ENCODE data around the gene CDKN1B. TPM values are rescaled to one million over a fixed set of nuclear protein-coding genes. Genes with fewer than 3 reads are reported as not detected.
"Not testable (repeated sequence)": the region's sequence is repeated elsewhere in the genome, so short reads cannot be mapped to it uniquely, and the experiment has no call there.

Gene CDKN1B
- total RNA-seq, 1 experiment from 2014 or later: 25.9 TPM

DNA sequence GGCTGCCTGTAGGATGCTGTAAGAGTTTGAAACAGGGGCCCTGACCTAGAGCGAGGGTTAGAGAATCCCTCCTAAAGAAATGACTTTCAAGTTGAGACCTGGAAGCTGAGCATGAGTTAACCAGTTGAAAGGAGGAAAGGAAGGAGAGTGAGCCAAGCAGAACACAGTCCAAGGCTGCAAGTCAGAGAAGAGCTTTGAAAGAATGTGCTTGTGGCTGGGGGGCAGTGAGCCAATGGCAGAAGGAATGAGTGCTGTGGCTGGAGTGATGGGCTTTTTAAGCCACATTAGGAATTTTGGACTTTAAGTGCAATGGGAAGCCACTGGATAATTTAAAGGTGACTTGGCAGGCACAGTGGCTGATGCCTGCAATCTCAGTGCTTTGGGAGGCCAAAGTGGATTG lies 18.1 kb downstream of the CDKN1B start:
- in situ Hi-C loops (cut with HindIII; ENCODE audit: low pct_unique_long_range_greater_than_20kb, low sequenced_read_pairs) (no loop called here), intact Hi-C loops (cut with micrococcal nuclease; ENCODE audit: unreplicated experiment) (no loop called here)
- Histone ChIP-seq H3K4me3 (ENCODE audit: low read depth in 2 of 2, low read length in 2 of 2) (peak overlapping the region in 1 of 2 experiments; percentile 47; a peak in 2 of 4 replicates), H3K9me3 (ENCODE audit: control insufficient read depth, insufficient read depth, low read depth, low read length) (no peaks in the 10 kb centered on the region), H3K36me3 (ENCODE audit: control insufficient read depth, insufficient read depth, low read length) (no peaks in the 10 kb centered on the region), H3K27me3 (ENCODE audit: control insufficient read depth, insufficient read depth, low read length) (no peaks in the 10 kb centered on the region), H3K27ac (ENCODE audit: low read length) (peak overlapping the region; percentile 98), H3K4me1 (ENCODE audit: control insufficient read depth, insufficient read depth, low read length) (peaks cover 31% of the 10 kb centered on the region)
- DNase-seq (ENCODE audit: low read depth, low spot score) (no peak), ATAC-seq (peak; percentile 39)
- TF ChIP-seq, protein P1, sequence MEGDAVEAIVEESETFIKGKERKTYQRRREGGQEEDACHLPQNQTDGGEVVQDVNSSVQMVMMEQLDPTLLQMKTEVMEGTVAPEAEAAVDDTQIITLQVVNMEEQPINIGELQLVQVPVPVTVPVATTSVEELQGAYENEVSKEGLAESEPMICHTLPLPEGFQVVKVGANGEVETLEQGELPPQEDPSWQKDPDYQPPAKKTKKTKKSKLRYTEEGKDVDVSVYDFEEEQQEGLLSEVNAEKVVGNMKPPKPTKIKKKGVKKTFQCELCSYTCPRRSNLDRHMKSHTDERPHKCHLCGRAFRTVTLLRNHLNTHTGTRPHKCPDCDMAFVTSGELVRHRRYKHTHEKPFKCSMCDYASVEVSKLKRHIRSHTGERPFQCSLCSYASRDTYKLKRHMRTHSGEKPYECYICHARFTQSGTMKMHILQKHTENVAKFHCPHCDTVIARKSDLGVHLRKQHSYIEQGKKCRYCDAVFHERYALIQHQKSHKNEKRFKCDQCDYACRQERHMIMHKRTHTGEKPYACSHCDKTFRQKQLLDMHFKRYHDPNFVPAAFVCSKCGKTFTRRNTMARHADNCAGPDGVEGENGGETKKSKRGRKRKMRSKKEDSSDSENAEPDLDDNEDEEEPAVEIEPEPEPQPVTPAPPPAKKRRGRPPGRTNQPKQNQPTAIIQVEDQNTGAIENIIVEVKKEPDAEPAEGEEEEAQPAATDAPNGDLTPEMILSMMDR (IDR thresholded peaks at IDR 0.05): no peak
- TF ChIP-seq, protein P2, sequence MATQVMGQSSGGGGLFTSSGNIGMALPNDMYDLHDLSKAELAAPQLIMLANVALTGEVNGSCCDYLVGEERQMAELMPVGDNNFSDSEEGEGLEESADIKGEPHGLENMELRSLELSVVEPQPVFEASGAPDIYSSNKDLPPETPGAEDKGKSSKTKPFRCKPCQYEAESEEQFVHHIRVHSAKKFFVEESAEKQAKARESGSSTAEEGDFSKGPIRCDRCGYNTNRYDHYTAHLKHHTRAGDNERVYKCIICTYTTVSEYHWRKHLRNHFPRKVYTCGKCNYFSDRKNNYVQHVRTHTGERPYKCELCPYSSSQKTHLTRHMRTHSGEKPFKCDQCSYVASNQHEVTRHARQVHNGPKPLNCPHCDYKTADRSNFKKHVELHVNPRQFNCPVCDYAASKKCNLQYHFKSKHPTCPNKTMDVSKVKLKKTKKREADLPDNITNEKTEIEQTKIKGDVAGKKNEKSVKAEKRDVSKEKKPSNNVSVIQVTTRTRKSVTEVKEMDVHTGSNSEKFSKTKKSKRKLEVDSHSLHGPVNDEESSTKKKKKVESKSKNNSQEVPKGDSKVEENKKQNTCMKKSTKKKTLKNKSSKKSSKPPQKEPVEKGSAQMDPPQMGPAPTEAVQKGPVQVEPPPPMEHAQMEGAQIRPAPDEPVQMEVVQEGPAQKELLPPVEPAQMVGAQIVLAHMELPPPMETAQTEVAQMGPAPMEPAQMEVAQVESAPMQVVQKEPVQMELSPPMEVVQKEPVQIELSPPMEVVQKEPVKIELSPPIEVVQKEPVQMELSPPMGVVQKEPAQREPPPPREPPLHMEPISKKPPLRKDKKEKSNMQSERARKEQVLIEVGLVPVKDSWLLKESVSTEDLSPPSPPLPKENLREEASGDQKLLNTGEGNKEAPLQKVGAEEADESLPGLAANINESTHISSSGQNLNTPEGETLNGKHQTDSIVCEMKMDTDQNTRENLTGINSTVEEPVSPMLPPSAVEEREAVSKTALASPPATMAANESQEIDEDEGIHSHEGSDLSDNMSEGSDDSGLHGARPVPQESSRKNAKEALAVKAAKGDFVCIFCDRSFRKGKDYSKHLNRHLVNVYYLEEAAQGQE (IDR thresholded peaks at IDR 0.05; ENCODE audit: insufficient read depth in 1 of 2, low read depth in 2 of 2, low read length in 1 of 2): no peak
- TF ChIP-seq POLR2AphosphoS5 (IDR thresholded peaks at IDR 0.05; ENCODE audit: low read depth, low read length) (no peak), SIN3A (IDR thresholded peaks at IDR 0.05; ENCODE audit: borderline replicate concordance, insufficient read depth, low read depth, low read length) (no peak), TCF7L2 (IDR thresholded peaks at IDR 0.05; ENCODE audit: low read depth, low read length) (no peak)
- POLR2A ChIA-PET: interaction anchor here (1.0 kb wide), 1 partner anchor 10 kb away, joined by 4 read pairs; no protein-coding TSS in a partner anchor
- CTCF ChIA-PET: no interaction called here
- no TSS peak for BruUV-seq (replicated peaks)

DNA sequence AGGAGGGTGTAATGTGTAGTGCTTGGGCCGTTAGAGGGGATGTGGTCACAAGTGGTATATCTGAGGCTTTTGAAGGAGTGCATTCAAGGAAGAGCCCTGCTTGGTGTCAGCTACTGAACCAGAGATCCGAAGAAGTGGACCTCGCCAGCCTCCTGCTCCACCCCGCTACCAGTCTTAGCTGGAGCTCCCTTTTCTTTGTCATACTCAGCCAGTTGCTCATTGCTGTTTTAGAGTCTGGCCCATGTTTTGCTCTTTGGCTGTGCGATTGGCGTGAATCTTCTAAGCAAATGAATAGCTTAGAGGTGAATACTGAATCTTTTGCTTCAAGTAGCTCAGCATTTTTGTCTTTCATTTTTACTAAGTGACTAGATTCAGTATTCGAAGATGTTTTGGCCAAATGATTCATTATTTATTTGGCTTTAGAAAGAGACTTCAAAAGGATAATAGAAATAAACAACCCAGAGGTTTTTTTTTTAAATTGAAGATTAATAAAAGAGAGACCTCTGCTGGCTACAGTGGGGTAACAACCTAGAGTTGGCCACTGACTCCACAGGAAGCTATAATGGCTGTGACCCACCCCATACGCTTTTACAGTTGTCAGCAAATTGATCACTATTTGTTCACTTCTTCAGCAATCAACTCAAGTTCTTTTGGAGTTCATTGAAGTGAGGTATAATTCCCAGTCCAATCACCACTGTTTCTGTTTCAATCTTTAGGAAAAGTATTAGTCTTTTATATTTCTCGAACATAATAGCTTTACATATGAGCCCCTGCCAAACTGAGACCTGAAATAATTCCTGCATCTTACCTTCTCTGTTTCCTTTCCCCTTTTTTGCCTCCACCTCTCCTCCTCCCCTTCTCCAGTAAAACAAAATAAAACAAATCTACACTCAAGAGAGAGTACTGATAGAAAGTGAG lies 19.9 kb downstream of the CDKN1B start:
- peaks cover 34% of the 10 kb centered on the region for H3K4me1 ChIP-seq (ENCODE audit: control insufficient read depth, insufficient read depth, low read length)
- no peaks in the 10 kb centered on the region for H3K9me3 ChIP-seq (ENCODE audit: control insufficient read depth, insufficient read depth, low read depth, low read length)
- TF ChIP-seq, protein P1 (IDR thresholded peaks at IDR 0.05): peak; percentile 72
- no peak for TF ChIP-seq POLR2AphosphoS5 (IDR thresholded peaks at IDR 0.05; ENCODE audit: low read depth, low read length)
- intact Hi-C loops (cut with micrococcal nuclease; ENCODE audit: unreplicated experiment): no loop called here
- in situ Hi-C loops (cut with HindIII; ENCODE audit: low pct_unique_long_range_greater_than_20kb, low sequenced_read_pairs): no loop called here
- BruUV-seq (replicated peaks): no TSS peak
- H3K27ac ChIP-seq (ENCODE audit: low read length): peak overlapping the region; percentile 98
- H3K36me3 ChIP-seq (ENCODE audit: control insufficient read depth, insufficient read depth, low read length): no peaks in the 10 kb centered on the region
- ATAC-seq: peak; percentile 64
- no peak for DNase-seq (ENCODE audit: low read depth, low spot score)
- H3K27me3 ChIP-seq (ENCODE audit: control insufficient read depth, insufficient read depth, low read length): no peaks in the 10 kb centered on the region
- POLR2A ChIA-PET: interaction anchor here (0.6 to 0.7 kb wide), 3 partner anchors 12 to 1246 kb away, joined by 4 to 6 read pairs (median 4); no protein-coding TSS in a partner anchor
- CTCF ChIA-PET: interaction anchor here (0.5 to 1.8 kb wide), 12 partner anchors 10 to 844 kb away, joined by 3 to 12 read pairs (median 3); partner anchors contain the start of genes APOLD1 and GPR19
- peak overlapping the region in 1 of 2 experiments; percentile 27; a peak in 1 of 4 replicates for H3K4me3 ChIP-seq (ENCODE audit: low read depth in 2 of 2, low read length in 2 of 2)

DNA sequence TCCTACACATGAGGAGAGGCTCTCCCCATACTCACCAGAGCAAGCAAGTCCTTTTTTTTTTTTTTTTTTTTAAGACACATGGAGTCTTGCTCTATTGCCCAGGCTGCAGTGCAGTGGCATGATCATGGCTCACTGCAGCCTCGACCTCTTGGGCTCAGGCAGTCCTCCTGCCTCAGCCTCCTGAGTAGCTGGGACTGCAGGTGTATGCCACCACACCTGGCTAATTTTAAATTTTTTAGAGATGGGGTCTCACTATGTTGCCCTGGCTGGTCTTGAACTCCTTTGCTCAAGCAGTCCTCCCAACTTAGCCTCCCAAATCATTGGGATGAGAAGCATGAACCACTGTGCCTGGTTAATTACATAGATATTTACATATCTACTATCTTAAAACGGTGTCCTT lies 21.0 kb downstream of the CDKN1B start:
- POLR2A ChIA-PET; H3K27me3 ChIP-seq (ENCODE audit: control insufficient read depth, insufficient read depth, low read length); H3K9me3 ChIP-seq (ENCODE audit: control insufficient read depth, insufficient read depth, low read depth, low read length); H3K4me3 ChIP-seq (ENCODE audit: low read depth in 2 of 2, low read length in 2 of 2); ATAC-seq; H3K27ac ChIP-seq (ENCODE audit: low read length); in situ Hi-C loops (cut with HindIII; ENCODE audit: low pct_unique_long_range_greater_than_20kb, low sequenced_read_pairs); DNase-seq (ENCODE audit: low read depth, low spot score); BruUV-seq (replicated peaks); H3K36me3 ChIP-seq (ENCODE audit: control insufficient read depth, insufficient read depth, low read length); intact Hi-C loops (cut with micrococcal nuclease; ENCODE audit: unreplicated experiment): not testable (repeated sequence)
- H3K4me1 ChIP-seq (ENCODE audit: control insufficient read depth, insufficient read depth, low read length): peaks cover 31% of the 10 kb centered on the region
- CTCF ChIA-PET: interaction anchor here (0.9 kb wide), 1 partner anchor 9 kb away, joined by 4 read pairs; no protein-coding TSS in a partner anchor
